ENCODE data around the gene RGS3. TPM values are rescaled to one million over a fixed set of nuclear protein-coding genes. Genes with fewer than 3 reads are reported as not detected.

Gene RGS3
- total and polyA plus RNA-seq, 10 of the 15 experiments (the other 5 are each of a cell fraction or from before 2014, with no cell fraction given): 2.9 to 138 (median 28.8) TPM

DNA sequence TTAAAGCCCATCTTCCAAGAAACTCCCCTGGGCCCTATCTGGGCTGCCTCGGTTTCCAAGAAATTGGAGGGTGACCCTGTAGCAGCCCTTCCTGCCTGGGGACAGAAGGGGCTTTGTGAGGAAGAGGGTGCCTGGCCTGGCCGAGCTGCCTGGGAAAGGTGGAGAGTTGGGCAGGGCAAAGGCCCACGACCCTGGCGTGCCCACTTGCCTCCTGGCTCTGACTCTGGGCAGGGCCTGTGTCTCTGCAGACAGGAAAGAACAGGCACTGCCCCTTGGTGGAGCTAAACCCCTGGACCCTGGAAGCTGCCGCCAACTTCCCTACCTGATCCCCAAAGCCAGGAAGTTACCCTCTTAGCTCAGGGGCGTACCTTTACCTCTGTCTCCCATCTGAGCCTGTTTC is 149.3 kb downstream of the RGS3 start:
- no peak overlapping the region for H3K4me2 ChIP-seq (ENCODE audit: control insufficient read depth, insufficient read depth)
- intact Hi-C loops (cut with micrococcal nuclease; ENCODE audit: unreplicated experiment): no loop called here
- H2AFZ ChIP-seq (ENCODE audit: control insufficient read depth, low read depth, low read length): no peak overlapping the region
- no TSS peak for BruUV-seq (replicated peaks)
- H3K36me3 ChIP-seq (ENCODE audit: control insufficient read depth in 2 of 2, insufficient read depth in 2 of 2, low read length in 1 of 2): no peaks in the 10 kb centered on the region
- ATAC-seq: no peak
- WGBS (ENCODE audit: insufficient coverage, insufficient replicate concordance, low lambda C conversion rate, missing lambda C conversion rate): 48% methylated on average over 5 of the region's 6 CpGs
- H3K27ac ChIP-seq (ENCODE audit: control insufficient read depth, insufficient read depth): no peak overlapping the region
- no peaks in the 10 kb centered on the region for H3K79me2 ChIP-seq (ENCODE audit: control insufficient read depth, insufficient read depth, low read length)
- no peak for DNase-seq (ENCODE audit: low read depth, low spot score)
- POLR2A ChIA-PET: interaction anchor here (0.7 to 0.9 kb wide), 2 partner anchors 10 to 95 kb away, joined by 3 to 4 read pairs; no protein-coding TSS in a partner anchor
- TF ChIP-seq, protein P1, sequence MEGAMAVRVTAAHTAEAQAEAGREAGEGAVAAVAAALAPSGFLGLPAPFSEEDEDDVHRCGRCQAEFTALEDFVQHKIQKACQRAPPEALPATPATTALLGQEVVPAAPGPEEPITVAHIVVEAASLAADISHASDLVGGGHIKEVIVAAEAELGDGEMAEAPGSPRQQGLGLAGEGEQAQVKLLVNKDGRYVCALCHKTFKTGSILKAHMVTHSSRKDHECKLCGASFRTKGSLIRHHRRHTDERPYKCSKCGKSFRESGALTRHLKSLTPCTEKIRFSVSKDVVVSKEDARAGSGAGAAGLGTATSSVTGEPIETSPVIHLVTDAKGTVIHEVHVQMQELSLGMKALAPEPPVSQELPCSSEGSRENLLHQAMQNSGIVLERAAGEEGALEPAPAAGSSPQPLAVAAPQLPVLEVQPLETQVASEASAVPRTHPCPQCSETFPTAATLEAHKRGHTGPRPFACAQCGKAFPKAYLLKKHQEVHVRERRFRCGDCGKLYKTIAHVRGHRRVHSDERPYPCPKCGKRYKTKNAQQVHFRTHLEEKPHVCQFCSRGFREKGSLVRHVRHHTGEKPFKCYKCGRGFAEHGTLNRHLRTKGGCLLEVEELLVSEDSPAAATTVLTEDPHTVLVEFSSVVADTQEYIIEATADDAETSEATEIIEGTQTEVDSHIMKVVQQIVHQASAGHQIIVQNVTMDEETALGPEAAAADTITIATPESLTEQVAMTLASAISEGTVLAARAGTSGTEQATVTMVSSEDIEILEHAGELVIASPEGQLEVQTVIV (IDR thresholded peaks at IDR 0.05; ENCODE audit: borderline replicate concordance, partially characterized antibody): no peak
- TF ChIP-seq, protein P2, sequence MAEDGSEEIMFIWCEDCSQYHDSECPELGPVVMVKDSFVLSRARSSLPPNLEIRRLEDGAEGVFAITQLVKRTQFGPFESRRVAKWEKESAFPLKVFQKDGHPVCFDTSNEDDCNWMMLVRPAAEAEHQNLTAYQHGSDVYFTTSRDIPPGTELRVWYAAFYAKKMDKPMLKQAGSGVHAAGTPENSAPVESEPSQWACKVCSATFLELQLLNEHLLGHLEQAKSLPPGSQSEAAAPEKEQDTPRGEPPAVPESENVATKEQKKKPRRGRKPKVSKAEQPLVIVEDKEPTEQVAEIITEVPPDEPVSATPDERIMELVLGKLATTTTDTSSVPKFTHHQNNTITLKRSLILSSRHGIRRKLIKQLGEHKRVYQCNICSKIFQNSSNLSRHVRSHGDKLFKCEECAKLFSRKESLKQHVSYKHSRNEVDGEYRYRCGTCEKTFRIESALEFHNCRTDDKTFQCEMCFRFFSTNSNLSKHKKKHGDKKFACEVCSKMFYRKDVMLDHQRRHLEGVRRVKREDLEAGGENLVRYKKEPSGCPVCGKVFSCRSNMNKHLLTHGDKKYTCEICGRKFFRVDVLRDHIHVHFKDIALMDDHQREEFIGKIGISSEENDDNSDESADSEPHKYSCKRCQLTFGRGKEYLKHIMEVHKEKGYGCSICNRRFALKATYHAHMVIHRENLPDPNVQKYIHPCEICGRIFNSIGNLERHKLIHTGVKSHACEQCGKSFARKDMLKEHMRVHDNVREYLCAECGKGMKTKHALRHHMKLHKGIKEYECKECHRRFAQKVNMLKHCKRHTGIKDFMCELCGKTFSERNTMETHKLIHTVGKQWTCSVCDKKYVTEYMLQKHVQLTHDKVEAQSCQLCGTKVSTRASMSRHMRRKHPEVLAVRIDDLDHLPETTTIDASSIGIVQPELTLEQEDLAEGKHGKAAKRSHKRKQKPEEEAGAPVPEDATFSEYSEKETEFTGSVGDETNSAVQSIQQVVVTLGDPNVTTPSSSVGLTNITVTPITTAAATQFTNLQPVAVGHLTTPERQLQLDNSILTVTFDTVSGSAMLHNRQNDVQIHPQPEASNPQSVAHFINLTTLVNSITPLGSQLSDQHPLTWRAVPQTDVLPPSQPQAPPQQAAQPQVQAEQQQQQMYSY (CRISPR knock-in tag; IDR thresholded peaks at IDR 0.05): no peak
- no peak for TF ChIP-seq IRF4 (IDR thresholded peaks at IDR 0.05; ENCODE audit: low read depth, low read length)
- no peak for TF ChIP-seq MEF2A (IDR thresholded peaks at IDR 0.05; ENCODE audit: insufficient read depth, low read depth, low read length)
- no peak for TF ChIP-seq NR2C2 (IDR thresholded peaks at IDR 0.05; ENCODE audit: borderline replicate concordance, control insufficient read depth, insufficient read length, low read depth)
- TF ChIP-seq, protein P3, sequence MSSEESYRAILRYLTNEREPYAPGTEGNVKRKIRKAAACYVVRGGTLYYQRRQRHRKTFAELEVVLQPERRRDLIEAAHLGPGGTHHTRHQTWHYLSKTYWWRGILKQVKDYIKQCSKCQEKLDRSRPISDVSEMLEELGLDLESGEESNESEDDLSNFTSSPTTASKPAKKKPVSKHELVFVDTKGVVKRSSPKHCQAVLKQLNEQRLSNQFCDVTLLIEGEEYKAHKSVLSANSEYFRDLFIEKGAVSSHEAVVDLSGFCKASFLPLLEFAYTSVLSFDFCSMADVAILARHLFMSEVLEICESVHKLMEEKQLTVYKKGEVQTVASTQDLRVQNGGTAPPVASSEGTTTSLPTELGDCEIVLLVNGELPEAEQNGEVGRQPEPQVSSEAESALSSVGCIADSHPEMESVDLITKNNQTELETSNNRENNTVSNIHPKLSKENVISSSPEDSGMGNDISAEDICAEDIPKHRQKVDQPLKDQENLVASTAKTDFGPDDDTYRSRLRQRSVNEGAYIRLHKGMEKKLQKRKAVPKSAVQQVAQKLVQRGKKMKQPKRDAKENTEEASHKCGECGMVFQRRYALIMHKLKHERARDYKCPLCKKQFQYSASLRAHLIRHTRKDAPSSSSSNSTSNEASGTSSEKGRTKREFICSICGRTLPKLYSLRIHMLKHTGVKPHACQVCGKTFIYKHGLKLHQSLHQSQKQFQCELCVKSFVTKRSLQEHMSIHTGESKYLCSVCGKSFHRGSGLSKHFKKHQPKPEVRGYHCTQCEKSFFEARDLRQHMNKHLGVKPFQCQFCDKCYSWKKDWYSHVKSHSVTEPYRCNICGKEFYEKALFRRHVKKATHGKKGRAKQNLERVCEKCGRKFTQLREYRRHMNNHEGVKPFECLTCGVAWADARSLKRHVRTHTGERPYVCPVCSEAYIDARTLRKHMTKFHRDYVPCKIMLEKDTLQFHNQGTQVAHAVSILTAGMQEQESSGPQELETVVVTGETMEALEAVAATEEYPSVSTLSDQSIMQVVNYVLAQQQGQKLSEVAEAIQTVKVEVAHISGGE (CRISPR knock-in tag; IDR thresholded peaks at IDR 0.05): no peak
- TF ChIP-seq HDGF (IDR thresholded peaks at IDR 0.05): no peak
- no peak for TF ChIP-seq BACH1 (IDR thresholded peaks at IDR 0.05; ENCODE audit: borderline replicate concordance)
- RAD21 ChIA-PET (ENCODE audit: unreplicated experiment): interaction anchor here (0.8 to 1.2 kb wide), 2 partner anchors 21 to 167 kb away, joined by 3 read pairs; no protein-coding TSS in a partner anchor
- CTCF ChIA-PET: interaction anchor here (0.9 to 1.6 kb wide), 5 partner anchors 9 to 167 kb away, joined by 3 to 5 read pairs (median 4); no protein-coding TSS in a partner anchor
- FAIRE-seq: no peak
- H3K9ac ChIP-seq (ENCODE audit: control insufficient read depth, insufficient read depth, low read length): no peak overlapping the region
- H3K4me1 ChIP-seq (ENCODE audit: control insufficient read depth, insufficient read depth, low read length): peaks cover 19% of the 10 kb centered on the region
- no peaks in the 10 kb centered on the region for H4K20me1 ChIP-seq (ENCODE audit: control insufficient read depth, insufficient read depth)
- H3K4me3 ChIP-seq: no peak overlapping the region
- no peaks in the 10 kb centered on the region for H3K27me3 ChIP-seq (replicated peaks in 1 of 2; ENCODE audit: control insufficient read depth in 2 of 2, insufficient read depth in 2 of 2, low read length in 1 of 2)
- H3K9me3 ChIP-seq (replicated peaks; ENCODE audit: control insufficient read depth, insufficient read depth, low read length): no peaks in the 10 kb centered on the region
- SMC1A ChIA-PET (ENCODE audit: uncharacterized antibody, unreplicated experiment): no interaction called here
- in situ Hi-C loops (cut with MboI): no loop called here

Measured in GM12878 (cell line).